Skin epidermis (tissue), 12 donors: ENCODE results near the gene QRFP.
A peak's percentile ranks its signal among the peaks of the same experiment; 100 is the strongest.

Experiments
- H3K27ac ChIP-seq, 21 experiments: fragments of 200-600 bp; sonication (generic) in 11 of 21; one replicate each; pipeline ENCODE4 v1.5.0; 2020; ENCODE audit warnings: mild to moderate bottlenecking in 3 of 21, inconsistent platforms in 2 of 21, moderate library complexity in 2 of 21
- H3K4me3 ChIP-seq, 7 experiments: fragments of 200-600 bp; sonication (generic) in 2 of 7; one replicate each; pipeline ENCODE4 v1.5.0; 2020; ENCODE audit warnings: inconsistent platforms in 2 of 7, mild to moderate bottlenecking in 2 of 7, moderate library complexity in 1 of 7

The QRFP gene, protein sequence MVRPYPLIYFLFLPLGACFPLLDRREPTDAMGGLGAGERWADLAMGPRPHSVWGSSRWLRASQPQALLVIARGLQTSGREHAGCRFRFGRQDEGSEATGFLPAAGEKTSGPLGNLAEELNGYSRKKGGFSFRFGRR

DNA sequence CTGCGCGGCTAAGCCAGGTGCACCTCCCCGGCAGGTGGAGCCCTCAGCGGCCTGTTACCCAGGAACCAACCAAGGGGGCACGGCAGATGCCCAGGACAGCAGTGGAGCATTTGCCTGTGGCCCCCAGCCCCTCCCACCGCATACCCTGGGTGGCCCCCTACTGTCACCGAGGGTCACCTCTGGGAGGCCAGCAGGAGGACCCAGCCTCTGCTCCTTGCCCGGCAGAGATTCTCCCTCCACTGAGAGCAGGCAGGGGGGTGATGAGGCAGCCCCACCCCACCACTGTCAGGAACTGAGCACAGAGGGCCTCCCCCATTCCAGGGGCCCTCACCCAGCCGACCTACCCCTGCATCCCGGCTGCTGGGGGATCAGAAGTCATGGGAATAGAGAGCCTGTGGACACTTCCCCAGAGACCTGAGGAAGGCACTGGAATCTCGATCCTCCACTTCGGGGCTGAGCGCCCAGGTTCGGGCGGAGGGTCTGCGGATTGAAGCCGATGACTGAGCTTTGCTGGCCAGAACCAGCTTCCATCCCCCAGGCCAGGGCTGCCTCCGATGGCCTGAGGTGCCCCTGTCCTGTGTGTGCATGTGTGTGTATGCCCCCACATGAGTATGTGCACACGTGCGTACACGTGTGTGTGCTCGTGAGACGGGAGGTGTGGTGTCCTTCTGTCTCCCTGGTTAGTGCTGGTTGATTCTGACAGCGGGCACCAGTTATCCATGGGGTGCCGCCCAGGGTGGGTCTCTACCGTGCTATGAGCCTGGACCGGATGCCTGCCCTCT is at the start of gene QRFP:
Gene QRFP, minus strand, starts transcription at position 580 of the 782 bp plus-strand sequence. CDS start 2,974 bp downstream, outside the sequence.
- Histone ChIP-seq H3K4me3 (no peak within 1 kb of the TSS), H3K27ac (no peak within 1 kb of the TSS)

DNA sequence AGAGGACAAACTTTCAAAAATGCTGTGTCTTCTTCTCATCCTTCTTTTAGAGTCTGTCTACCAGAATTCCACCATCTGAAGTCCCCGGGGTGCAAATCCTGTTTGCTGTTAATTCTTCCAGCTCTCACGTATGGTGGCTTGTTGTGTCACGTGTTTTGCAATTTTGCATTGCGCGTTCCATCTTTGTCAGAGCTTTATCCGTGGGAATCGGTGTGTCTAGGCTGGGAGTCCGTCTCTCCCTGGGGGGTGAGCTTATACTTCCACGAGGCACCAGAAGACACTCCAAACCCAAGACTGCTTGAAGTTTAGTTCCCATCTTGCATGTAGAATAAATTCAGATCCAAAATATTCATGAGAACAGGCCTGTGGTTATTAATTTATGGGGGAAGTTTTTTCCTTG is 48.6 kb upstream of the QRFP start:
- H3K4me3 ChIP-seq: no peak overlapping the region
- no peak overlapping the region for H3K27ac ChIP-seq

DNA sequence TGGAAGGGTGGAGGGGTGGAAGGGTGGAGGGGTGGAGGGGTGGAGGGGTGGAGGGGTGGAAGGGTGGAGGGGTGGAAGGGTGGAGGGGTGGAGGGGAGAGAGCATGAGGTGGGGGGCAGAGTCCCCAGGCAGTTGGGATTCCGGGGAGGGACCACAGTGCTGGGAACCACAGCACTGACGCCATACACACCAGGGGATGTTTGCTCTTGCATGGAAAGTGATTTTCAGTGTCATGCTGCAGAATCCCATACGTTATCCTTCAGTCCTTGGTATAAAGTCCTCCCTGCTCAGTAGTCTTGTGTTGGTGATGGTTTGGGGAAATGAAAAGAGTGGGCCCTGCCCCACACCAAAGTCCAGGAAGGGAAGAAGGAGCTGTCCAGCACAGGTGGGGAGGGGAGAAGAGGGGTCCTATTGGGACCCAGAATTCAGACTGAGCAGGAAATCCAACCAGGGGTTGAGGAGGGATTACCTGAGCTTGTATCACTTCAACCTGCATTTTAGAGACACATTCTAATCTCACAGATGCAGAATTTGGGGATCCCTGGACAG is 48.0 kb upstream of the QRFP start:
- no peak overlapping the region for H3K27ac ChIP-seq

DNA sequence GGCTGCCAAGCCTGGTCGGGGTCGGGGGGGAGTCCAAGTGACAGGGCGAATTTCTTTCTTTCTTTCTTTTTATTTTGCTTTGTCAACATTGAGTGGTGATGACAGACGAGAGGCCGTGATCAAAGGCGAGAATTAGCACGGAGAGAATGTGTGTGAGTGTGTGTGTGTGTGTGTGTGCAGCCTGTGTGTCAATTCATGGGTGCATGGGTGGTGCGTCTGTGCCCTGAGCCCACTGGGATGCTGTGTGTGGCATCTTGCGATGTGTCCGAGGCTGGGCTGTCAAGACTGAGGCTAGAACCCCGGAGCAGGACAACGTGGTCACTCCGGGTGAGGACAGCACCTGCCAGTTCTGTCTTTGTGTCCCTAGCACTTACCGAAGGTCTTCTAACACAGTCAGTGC is 47.2 kb upstream of the QRFP start:
- Histone ChIP-seq H3K4me3 (no peak overlapping the region), H3K27ac (no peak overlapping the region)

More for the DNA sequence above, 48.0 kb upstream of the QRFP start:
- H3K4me3 ChIP-seq: no peak overlapping the region

DNA sequence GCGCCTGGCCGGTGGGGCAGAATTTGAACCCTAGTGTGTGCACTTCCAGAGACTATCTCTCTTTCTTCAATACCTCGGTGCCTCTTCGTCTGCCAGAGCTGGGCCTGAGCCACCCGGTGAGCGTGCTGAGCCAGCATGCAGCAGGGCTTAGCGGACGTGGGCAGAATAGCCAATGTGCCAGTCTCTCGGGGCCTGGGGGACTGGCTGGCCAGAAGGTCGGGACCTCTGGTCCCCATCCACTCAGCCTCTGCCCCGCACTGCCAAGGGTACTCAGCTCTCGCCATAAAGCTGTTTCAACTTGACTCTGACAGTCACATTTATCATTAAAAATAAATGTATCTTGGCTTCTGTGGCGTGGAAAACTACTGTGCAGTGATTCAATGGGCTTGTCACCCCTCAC is 46.6 kb upstream of the QRFP start:
- H3K4me3 ChIP-seq: no peak overlapping the region
- H3K27ac ChIP-seq: no peak overlapping the region

DNA sequence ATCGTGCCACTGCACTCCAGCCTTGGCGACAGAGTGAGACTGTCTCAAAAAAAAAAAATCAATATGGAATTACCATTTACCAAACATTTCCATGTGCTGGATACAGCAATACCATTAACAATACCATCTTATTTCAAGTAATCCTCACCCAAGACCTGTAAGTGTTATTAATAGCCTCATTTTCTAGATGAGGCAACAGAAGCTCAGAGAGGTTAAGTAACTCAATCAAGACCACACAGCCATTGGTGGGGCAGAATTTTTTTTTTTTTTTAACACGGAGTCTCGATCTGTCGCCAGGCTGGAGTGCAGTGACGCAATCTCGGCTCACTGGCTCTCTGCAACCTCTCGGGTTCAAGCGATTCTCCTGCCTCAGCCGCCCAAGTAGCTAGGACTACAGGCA is 46.1 kb upstream of the QRFP start:
- Histone ChIP-seq H3K27ac (no peak overlapping the region), H3K4me3 (no peak overlapping the region)

DNA sequence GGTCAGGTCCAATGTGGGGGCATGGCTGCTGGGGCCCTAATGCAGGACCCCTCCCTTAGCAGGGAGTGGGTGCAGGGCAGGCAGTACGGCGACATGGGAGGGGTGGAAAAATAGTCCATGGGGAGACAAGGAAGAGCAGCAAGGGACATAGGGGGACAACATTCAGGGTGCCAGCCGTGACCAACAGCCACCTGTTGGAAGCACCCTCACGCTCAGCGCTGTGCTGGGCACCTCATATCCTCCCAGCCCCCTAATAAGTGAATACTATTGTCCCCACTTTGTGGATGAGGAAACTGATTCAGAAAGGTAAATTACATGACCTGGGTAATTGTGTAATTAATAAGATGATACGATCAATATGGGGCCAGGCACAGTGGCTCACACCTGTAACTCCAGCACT is 45.5 kb upstream of the QRFP start:
- Histone ChIP-seq H3K27ac (no peak overlapping the region), H3K4me3 (no peak overlapping the region)

DNA sequence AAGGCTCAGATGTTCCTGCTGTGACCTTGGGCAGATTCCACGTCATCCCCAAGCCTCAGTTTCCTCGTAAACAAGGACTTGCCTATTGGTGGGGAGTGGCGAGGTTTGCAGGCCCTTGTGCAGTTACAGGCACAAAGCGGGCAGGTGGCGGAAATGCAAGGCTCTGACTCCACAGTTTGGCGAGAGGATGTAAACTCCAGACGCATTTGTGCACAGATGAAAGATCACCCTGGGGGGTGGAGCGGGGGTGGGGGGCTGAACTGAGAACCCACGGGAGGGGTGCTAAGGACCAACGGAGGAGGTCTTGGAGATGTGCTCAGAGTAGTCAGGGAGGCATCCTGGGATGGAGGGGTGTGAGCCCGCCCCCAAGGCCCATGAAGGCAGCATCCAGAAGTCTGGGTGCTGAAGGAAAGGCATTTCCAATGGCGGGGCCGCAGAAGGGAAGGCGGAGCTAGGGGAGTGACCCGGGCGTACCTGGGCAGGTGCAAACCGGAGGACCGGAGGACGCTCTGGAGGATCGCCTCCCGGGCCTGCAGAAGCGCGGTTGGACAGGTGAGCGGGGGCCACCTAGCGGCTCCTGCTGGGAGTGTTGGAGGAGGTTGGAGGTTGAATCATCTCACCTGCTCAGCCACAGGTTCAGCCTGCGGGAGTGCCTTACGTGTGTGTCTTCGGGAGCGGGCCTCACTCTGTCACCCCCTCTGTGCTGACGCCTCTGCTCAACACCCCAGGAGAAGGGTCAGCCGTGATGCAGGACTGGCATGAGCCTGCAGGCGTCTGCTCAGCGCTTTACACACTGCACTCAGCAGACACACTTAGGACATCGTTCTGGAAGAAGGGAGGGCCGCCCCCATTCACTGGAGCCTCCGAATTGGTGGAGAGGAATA is 44.3 kb upstream of the QRFP start:
- H3K4me3 ChIP-seq: no peak overlapping the region
- no peak overlapping the region for H3K27ac ChIP-seq

DNA sequence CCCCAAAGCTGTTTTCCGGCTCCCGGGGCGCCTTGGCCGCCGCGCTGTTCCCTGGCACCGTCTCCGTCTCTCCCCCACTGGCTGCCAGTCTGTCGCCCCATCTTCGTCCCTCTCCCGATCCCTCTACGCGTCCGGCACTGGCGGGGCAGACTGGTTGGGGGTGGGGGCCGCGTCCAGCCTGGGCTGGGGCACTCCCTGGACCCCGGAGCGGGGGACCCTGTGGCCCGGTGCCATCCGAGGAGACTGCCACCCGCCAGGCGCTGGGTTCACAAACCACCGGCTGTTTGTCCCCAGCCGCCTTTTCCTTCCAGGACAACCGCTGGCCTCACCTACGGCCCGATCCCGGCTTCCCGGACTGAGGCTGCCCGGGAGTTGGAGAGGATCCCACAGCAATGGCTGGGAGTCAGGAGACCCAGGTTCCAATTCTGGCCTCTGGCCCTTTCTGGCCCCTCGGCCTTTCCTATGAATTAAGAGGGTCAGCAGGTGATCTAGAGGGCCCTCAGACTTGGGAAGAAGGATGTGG is 43.5 kb upstream of the QRFP start:
- Histone ChIP-seq H3K4me3 (peak overlapping the region in 2 of 7 experiments; percentile 34 to 46), H3K27ac (no peak overlapping the region)

DNA sequence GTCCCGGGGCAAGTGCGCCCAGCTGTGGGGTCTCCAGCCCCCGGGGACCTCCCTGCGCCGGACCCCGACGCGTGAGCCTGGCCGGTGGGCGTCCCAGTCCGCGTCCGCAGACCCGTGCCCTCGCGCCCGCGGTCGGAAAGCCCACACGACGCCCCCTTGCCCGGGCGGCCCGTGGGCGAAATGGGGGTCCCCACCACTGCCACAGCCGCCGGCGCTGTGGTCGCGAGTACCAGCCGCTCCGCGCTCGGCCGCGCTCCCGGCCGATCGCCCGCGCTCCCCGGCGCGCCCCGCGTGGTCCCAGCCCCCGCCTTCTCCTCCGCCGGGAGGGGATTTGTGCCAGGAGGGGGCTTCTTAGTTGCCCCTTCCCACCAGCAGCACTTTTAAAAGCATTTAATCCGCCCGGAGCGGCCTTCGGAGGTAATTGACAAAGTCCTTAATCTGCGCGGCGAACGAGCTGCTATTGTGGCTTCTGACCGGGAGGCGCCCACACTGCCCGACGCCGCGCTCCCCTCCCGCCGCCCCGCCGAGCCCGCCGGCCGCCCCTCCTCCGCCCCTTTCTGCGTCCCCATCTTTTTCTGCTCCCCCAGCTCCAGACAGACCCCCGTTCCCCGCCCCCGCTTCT is 42.9 kb upstream of the QRFP start:
- Histone ChIP-seq H3K4me3 (peak overlapping the region; percentile 12 to 46 (median 29)), H3K27ac (no peak overlapping the region)

DNA sequence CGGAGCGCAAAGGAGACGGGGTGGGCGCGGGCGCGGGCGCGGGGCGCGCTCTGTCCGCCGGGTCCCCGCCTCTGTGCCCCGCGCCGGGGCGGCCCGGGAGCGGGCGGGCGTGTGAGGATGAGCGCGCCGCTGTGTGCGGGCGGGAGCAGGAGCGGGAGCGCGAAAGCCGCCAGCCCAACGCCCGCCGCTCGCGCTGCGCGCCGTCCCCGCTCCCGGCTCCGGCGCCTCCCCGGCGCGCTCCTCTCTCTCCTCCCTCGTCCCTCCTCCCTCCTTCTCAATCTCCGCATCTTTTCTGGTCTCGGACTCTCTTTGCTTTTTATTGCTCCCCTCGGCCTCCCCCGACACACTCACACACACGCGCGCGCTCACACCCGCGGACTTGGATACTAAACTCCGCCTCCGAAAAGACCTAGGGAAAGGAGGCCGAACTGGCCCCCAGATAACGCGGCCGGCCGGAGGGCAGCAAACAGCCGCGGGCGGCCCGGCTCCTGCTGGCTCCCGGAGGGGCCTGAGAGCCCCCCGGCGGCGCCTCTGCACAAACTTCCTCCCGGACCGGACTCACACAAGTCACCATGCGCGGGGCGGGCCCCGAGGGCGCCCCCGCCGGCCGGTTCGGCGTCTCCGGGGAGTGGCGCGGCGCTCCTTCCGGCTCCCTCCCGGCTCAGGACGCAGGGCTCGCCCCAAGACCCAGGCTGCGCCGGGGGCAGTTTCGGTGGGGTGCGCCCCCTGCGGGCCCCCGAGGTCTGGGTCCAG is 42.2 kb upstream of the QRFP start, which contains the start of gene FIBCD1:
Gene FIBCD1, minus strand, starts transcription at position 596 of the 753 bp plus-strand sequence. CDS start 640 bp downstream, outside the sequence.
- Histone ChIP-seq H3K27ac (no peak within 1 kb of the TSS), H3K4me3 (peak within 1 kb of the TSS; percentile 12 to 46 (median 29))

DNA sequence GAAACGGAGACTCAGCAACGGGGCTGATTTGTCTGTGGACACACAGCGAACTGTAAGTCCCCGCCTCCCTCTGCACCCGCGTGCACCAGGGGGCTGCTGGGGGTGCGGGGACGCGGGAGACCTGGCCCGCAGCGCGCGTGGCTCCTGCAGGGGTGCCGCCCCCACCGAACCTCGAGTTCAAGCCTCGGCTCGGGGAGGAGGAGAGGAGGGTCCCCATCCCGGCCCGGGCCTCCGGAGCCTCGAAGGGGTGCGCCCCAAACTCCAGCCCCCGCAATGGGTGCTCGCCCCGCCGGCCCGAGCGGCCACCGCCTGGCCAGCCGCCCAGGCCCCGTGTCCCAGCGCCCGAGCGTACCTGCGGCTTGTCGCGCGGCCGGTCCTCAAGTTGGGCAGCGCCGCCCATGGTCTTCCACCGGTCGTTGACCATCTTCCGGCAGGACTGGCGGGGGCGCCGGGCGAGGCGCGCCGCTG is 41.6 kb upstream of the QRFP start:
- H3K4me3 ChIP-seq: peak overlapping the region in 4 of 7 experiments; percentile 2 to 46 (median 32)

DNA sequence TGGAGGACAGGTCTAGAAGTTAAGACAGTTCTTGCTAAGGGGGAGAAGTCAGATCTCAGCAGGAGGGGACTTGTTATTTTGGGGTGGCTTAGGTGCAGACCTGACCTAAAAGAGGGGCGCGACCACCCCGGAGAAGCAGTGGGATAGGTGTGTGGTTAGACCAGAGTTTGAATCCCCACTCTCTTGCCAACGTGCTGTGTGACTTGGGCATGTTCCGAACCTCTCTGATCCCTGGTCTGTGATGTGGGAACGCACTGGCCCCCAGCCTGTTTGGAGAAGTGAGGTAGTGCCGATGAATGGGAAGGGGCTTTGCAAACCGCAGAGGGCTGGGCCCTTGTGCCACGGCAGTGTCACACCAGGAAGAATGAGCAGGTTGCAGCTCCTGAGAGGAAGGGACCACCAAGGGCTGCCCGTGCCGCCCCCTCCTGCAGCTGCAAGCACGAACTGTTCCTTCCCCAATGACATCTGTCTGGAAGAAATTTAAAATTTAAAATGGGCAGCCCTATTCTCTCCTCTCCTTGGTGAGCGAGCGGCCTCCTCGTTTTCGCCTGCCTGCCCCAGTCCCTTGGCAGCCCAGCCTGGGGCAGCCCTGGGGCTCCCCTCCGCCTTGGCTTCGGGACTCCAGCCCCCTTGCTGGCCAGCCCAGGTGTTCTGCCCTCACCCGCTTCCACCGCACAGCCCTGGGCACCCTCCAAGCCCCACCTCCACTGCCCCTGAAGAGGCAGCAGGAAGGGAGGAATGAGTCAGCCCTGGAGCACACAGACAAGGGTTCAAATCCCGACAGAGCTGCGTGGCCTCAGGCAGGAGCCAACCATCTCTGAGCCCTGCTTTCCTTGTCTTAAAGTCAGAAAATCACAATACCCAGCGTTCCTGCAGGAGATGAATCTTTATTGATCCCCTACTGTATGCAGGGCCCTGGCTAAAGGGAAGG is 40.8 kb upstream of the QRFP start:
- Histone ChIP-seq H3K4me3 (no peak overlapping the region), H3K27ac (no peak overlapping the region)

More for the DNA sequence above, 41.6 kb upstream of the QRFP start:
- H3K27ac ChIP-seq: no peak overlapping the region

DNA sequence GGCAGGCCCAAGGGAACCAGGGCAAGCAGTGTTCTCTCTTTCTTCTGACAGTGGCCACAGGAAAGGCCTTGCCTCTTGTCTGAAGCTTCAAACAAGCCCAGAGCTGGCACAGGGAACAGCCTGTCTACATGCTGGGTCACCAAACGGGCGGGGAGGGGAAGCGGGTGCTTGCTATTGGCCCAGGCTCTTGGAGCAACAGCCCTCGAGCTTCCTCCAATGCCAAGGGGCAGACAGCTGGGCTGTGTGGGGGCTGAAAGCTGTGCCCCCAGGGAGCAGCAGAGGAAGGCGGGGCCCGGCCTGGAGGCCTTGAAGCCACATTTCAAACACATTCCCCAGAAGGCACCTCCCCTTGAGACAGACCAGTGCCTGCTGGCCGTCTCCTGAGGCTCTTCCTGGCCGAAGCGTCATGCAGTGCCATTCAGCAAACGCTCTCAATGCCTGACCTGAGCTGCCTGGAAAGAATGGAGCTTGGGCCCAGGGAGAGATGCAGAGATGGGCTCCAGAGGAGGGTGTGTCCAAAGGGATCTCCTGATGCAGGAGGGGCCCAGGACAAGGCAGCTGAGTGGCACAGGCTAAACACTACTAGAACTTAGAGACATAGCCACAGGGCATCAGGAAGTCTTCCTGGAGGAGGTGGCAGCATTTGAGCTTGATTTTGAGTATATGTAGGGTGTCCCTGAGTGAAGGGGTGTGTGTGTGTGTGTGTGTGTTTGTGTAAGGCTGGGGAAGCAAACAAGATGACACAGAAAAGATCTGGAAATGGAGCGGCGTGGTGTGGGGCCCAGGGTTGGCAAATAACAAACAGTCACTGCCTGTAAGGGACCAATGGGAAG is 39.9 kb upstream of the QRFP start:
- Histone ChIP-seq H3K4me3 (no peak overlapping the region), H3K27ac (no peak overlapping the region)

DNA sequence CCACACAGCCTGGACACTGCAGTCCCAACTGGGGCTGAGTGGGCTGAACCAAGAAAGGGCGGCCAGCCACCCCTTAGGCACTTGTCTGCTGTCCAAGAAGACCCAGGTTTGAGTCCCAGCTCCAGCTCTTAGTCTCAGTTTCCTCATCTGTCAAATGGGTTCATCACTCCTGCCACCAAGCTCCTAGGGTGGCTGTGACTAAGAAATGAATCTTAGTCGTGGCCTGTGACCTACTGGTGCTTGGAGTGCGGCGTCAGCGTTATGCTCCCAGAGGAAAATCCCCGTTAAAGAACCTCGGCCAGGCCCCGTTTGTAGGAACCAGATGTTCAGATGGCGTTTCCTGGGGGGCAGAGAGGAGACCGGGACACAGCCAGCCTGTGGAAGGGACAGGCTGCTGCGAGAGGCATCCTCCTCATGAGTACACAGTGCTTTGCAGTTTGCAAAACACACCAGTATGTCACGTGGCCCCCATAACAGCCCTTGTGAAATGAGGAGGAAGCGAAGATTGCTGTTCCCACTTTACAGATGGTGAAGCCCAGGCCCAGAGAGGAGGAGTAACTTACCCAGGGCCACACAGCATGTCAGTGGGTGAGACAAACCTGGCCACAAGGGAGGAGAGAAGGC is 39.1 kb upstream of the QRFP start:
- H3K4me3 ChIP-seq: no peak overlapping the region
- no peak overlapping the region for H3K27ac ChIP-seq
